Adrenal gland (tissue), 5 donors: Measurements from ENCODE around the gene ATXN10.

Source experiments
- POLR2A ChIP-seq, 2 donors: fragments of 450-650 bp; IDR thresholded peaks; one replicate each; pipeline ENCODE4 v1.6.1; 2017; ENCODE audit warnings: antibody characterized with exemption in 2 of 2, mild to moderate bottlenecking in 2 of 2, moderate library complexity in 1 of 2
- TF ChIP-seq, protein P1 (sequence below), 6 experiments: fragments of 450-650 bp in 4 of 6; fragments of 200-600 bp in 2 of 6; sonication (generic) in 1 of 6; IDR thresholded peaks; 1 replicate in 5 of 6; 2 replicates in 1 of 6; pipeline versions ENCODE4 v1.5.1 to v1.8.0; 2016 to 2021; ENCODE audit warnings: antibody characterized with exemption in 6 of 6, mild to moderate bottlenecking in 2 of 6, moderate library complexity in 1 of 6
- donor health status: DM: no; HTN: no; CAD: no.

DNA sequence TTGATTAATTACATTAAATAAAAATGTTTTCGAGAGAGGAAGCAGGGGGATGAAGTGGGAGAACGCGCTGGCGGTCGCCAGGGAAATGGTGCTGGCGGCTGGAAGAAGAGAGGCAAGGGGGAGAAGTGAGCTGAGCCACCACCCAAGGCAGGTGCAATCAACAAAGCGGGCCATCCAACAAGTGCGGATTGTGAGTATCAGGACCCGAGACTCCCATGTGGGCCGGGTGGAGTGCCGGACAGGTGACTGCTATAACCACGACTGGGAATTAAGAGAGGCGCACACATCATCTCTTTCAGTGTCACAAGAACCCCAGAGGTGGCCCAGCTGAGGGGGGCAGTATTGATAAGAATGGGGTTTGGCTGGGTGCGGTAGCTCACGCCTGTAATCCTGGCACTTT lies 41.2 kb upstream of the ATXN10 start:
- TF ChIP-seq POLR2A (IDR thresholded peaks at IDR 0.05) = no peak
- TF ChIP-seq, protein P1, sequence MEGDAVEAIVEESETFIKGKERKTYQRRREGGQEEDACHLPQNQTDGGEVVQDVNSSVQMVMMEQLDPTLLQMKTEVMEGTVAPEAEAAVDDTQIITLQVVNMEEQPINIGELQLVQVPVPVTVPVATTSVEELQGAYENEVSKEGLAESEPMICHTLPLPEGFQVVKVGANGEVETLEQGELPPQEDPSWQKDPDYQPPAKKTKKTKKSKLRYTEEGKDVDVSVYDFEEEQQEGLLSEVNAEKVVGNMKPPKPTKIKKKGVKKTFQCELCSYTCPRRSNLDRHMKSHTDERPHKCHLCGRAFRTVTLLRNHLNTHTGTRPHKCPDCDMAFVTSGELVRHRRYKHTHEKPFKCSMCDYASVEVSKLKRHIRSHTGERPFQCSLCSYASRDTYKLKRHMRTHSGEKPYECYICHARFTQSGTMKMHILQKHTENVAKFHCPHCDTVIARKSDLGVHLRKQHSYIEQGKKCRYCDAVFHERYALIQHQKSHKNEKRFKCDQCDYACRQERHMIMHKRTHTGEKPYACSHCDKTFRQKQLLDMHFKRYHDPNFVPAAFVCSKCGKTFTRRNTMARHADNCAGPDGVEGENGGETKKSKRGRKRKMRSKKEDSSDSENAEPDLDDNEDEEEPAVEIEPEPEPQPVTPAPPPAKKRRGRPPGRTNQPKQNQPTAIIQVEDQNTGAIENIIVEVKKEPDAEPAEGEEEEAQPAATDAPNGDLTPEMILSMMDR (IDR thresholded peaks at IDR 0.05) = no peak
